Fibroblast of skin of left quadriceps (primary cell): ENCODE measurements around the gene STON2.

Experiments used
- DNase-seq, 2 experiments: peaks; one replicate each; pipeline ENCODE4 v3.0.0-alpha.2; 2013; ENCODE audit warnings: low read depth in 2 of 2

Gene STON2

DNA sequence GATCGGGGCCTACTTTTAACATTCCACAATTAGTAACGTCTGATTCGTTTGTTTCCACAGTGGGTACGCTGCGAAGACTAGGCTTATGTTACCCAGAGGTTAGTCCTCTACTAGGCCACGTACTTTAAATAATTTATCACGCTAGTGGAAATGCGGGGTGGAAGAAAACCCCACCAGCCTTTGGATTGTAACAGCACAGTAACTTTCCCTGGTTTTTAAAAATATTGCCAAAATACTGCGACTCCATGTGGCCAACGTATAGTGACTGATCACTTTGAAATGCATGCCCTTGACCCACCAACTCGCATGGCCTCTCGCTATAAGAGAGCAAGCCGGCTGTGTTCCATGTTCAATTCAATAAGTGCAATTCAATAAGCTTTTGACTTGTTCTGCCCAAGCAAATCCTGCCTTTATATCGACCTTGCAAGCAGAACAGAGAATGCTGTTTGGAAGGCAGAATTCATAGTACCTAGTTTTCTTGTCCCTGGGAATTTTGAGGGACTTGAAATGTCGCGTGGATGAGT lies 178.5 kb downstream of the STON2 start:
- DNase-seq, result peak in 1 of 2 experiments; percentile 0

DNA sequence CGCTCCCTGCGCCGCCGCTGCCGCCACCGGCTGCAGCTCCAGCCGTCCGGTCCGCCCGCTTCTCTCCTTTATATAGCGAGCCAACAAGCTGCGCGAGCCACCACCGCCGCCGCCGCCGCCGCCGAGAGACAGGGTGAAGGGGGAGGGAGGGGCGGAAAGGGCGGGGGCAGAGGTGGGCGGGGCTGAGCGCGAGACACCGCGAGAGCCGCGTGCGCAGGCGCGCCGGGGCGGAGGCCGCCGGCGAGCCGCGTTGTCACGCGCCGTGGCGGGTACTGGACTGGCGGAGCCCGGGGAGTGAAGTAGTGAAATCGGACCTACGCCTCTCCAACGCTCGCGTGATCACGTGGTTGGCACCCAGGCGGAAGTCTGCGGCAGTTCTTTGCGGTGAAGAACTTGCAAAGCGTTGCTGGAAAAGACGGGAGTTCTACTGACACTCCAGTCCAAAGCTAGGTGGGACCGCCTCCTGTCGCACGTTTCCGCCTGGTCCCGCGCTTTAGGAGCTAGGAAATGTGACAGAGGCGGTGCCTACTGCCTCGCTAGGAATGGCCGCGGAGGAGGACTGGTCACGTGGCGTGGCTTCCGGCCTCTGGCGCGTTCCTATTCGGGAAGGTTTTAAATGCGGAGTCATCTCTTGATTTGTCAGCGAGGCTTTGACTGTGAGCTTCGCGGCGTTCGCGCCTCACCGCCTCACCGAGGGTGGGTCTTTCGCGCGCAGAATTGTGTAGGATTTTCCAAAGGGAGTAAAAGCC lies 179.1 kb downstream of the STON2 start, which contains the start of gene GTF2A1:
Gene GTF2A1 (minus strand): TSS at position 130 of the 749 bp plus-strand sequence. CDS start 441 bp downstream, outside the sequence.
- DNase-seq, result peak; percentile 93 to 94

DNA sequence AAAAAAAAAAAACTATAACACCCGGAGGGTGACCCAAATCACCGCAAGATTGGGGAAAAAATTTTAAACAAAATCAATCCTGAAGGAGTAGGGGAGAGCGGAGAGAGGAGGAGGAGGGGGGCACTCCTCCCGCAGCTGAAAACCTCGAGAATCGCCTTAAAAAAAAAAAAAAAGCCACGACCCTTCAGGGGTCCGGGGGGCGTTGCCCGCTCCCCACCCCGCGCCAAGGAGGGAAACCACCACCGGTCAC lies 179.6 kb downstream of the STON2 start:
- DNase-seq, result no peak

DNA sequence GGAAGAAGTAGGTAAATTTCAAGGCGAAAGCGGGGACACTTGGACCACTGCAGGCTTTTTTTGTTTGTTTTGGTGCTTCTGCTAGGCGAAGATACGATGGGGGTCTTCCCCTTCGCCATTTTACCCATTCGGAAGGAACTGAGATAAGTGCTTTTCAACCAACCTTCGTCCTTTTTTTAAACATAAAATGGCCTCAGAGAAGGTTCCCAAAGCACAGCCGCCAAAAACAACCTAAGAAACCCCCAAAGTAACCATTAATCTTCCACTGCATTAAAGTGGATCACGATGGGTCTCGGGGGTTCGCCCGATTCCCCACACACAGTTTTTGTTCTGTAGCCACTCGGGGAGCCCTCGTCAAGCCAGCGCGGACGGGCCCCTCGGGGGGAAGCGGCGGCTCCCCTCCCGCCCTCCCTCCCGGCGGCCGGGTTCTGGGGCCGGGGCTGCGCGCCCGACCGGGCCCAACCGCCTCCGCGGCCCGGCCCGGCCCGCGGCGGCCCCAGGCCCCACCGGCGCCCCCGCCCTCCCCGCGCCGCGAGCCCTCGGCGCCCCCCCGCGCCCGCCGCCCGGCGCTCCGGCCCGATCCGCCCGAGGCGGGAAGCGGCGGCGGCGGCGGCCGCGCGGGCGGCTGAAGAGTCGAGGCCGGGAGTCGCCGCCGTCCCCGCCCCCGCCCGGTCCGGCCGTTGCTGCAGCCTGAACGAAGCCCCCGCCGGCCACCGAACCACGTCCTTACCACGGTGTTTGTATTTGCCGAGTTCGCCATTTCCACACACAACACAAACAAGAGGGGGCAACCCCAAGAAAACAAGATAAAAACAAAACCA lies 180.2 kb downstream of the STON2 start:
- DNase-seq, result peak in 1 of 2 experiments; percentile 1

DNA sequence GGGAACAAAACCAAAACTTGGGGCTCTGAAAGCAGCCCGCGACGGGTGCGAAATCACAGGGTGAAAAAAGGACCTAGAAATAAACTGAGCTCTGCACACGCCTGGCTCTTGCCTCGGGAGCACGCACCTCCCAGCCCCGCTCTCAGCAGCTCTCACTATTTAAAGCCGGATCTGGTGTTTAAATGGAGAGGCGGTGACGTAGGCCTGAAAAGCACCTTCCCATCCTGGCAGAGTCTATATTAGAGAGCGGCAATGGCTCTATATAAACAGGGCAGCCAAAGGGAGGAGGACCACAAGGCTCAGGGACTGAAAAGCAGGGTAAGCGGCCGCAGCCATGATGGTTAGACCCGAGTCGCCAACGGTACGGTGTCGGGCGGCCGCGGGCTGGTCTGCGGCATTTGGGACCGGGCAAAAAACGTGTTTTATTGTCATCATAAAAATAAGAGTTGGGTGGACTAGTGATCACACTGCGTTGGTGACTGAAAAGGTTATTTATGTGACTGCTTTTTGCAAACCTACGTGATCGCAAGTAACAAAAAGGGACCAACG lies 180.8 kb downstream of the STON2 start:
- peak; percentile 97 for DNase-seq

DNA sequence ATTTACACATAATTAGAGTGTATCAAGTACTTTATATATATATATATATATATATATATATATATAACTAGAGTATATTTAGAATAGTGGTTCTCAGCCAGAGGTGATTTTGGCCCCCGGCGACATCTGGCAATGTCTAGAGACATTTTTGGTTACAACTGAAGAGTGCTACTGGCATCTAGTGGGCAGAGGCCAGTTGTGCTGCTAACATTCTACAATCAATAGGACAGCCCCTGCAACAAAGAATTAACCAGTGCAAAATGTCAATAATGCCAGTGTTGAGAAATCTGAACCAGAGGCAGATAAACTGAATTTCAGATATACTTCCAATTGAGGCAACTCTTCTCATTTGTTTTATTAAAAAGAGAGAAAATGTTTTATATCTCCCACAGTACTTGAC lies 188.3 kb downstream of the STON2 start:
- no peak for DNase-seq
